Measurements from ENCODE around the gene SIK1.

Gene SIK1

GRCh38 chr21:43368685-43369084, 58.2 kb downstream of the SIK1 start:
- Histone ChIP-seq H3K27ac (no peak overlapping the region), H3K27me3 (ENCODE audit: control insufficient read depth, insufficient read depth, low read length) (no peaks in the 10 kb centered on the region), H3K36me3 (ENCODE audit: control insufficient read depth, insufficient read depth, low read length) (no peaks in the 10 kb centered on the region), H3K9ac (no peak overlapping the region), H3K79me2 (no peaks in the 10 kb centered on the region), H3K4me3 (ENCODE audit: low read depth, low read length) (no peak overlapping the region), H3K4me2 (ENCODE audit: low read length) (no peak overlapping the region), H3K4me1 (peaks cover 26% of the 10 kb centered on the region), H2AFZ (no peak overlapping the region), H3K9me3 (ENCODE audit: control insufficient read depth, low read length) (no peaks in the 10 kb centered on the region)
- TF ChIP-seq CTCF (IDR thresholded peaks at IDR 0.05) = no peak

GRCh38 chr21:43367859-43368258, 59.1 kb downstream of the SIK1 start:
- no peak overlapping the region for H3K4me2 ChIP-seq (ENCODE audit: low read length)
- no peak overlapping the region for H3K9ac ChIP-seq
- no peak overlapping the region for H2AFZ ChIP-seq
- H3K9me3 ChIP-seq (ENCODE audit: control insufficient read depth, low read length) = no peaks in the 10 kb centered on the region
- H3K36me3 ChIP-seq (ENCODE audit: control insufficient read depth, insufficient read depth, low read length) = no peaks in the 10 kb centered on the region
- no peak for TF ChIP-seq CTCF (IDR thresholded peaks at IDR 0.05)
- H3K4me1 ChIP-seq = peaks cover 26% of the 10 kb centered on the region
- H3K27ac ChIP-seq = no peak overlapping the region
- no peaks in the 10 kb centered on the region for H3K79me2 ChIP-seq
- no peaks in the 10 kb centered on the region for H3K27me3 ChIP-seq (ENCODE audit: control insufficient read depth, insufficient read depth, low read length)
- no peak overlapping the region for H3K4me3 ChIP-seq (ENCODE audit: low read depth, low read length)

- no peak for TF ChIP-seq CTCF (IDR thresholded peaks at IDR 0.05)
- Histone ChIP-seq H3K4me3 (ENCODE audit: low read depth, low read length) (no peak overlapping the region), H3K9ac (no peak overlapping the region), H3K27ac (no peak overlapping the region), H3K36me3 (ENCODE audit: control insufficient read depth, insufficient read depth, low read length) (no peaks in the 10 kb centered on the region), H3K27me3 (ENCODE audit: control insufficient read depth, insufficient read depth, low read length) (no peaks in the 10 kb centered on the region), H3K9me3 (ENCODE audit: control insufficient read depth, low read length) (no peaks in the 10 kb centered on the region), H3K4me1 (peaks cover 26% of the 10 kb centered on the region), H3K79me2 (no peaks in the 10 kb centered on the region), H3K4me2 (ENCODE audit: low read length) (no peak overlapping the region), H2AFZ (no peak overlapping the region)
Observed at GRCh38 chr21:43367296-43367695, 59.6 kb downstream of the SIK1 start.

GRCh38 chr21:43366656-43367055, 60.3 kb downstream of the SIK1 start:
- Histone ChIP-seq H3K79me2 (no peaks in the 10 kb centered on the region), H3K9me3 (ENCODE audit: control insufficient read depth, low read length) (no peaks in the 10 kb centered on the region), H3K36me3 (ENCODE audit: control insufficient read depth, insufficient read depth, low read length) (no peaks in the 10 kb centered on the region), H3K27me3 (ENCODE audit: control insufficient read depth, insufficient read depth, low read length) (no peaks in the 10 kb centered on the region), H3K4me3 (ENCODE audit: low read depth, low read length) (no peak overlapping the region), H3K27ac (no peak overlapping the region), H3K4me2 (ENCODE audit: low read length) (no peak overlapping the region), H3K4me1 (peaks cover 23% of the 10 kb centered on the region), H3K9ac (no peak overlapping the region), H2AFZ (no peak overlapping the region)
- TF ChIP-seq CTCF (IDR thresholded peaks at IDR 0.05) = no peak

- Histone ChIP-seq H3K27ac (no peak overlapping the region), H3K79me2 (no peaks in the 10 kb centered on the region), H3K9ac (no peak overlapping the region), H3K4me1 (peaks cover 23% of the 10 kb centered on the region), H3K9me3 (ENCODE audit: control insufficient read depth, low read length) (no peaks in the 10 kb centered on the region), H3K36me3 (ENCODE audit: control insufficient read depth, insufficient read depth, low read length) (no peaks in the 10 kb centered on the region), H3K27me3 (ENCODE audit: control insufficient read depth, insufficient read depth, low read length) (no peaks in the 10 kb centered on the region), H3K4me3 (ENCODE audit: low read depth, low read length) (no peak overlapping the region), H2AFZ (no peak overlapping the region), H3K4me2 (ENCODE audit: low read length) (no peak overlapping the region)
- TF ChIP-seq CTCF (IDR thresholded peaks at IDR 0.05) = no peak
Observed at GRCh38 chr21:43365611-43366426, 61.1 kb downstream of the SIK1 start.

Measured in parathyroid adenoma (tissue), 2 donors.